ENCODE results near the gene PMAIP1. TPM values are rescaled to one million over a fixed set of nuclear protein-coding genes. Genes with fewer than 3 reads are reported as not detected.

The PMAIP1 gene
- polyA plus RNA-seq, 1 of the 3 experiments (the other 2 are of a cell fraction): 76.9 TPM

DNA sequence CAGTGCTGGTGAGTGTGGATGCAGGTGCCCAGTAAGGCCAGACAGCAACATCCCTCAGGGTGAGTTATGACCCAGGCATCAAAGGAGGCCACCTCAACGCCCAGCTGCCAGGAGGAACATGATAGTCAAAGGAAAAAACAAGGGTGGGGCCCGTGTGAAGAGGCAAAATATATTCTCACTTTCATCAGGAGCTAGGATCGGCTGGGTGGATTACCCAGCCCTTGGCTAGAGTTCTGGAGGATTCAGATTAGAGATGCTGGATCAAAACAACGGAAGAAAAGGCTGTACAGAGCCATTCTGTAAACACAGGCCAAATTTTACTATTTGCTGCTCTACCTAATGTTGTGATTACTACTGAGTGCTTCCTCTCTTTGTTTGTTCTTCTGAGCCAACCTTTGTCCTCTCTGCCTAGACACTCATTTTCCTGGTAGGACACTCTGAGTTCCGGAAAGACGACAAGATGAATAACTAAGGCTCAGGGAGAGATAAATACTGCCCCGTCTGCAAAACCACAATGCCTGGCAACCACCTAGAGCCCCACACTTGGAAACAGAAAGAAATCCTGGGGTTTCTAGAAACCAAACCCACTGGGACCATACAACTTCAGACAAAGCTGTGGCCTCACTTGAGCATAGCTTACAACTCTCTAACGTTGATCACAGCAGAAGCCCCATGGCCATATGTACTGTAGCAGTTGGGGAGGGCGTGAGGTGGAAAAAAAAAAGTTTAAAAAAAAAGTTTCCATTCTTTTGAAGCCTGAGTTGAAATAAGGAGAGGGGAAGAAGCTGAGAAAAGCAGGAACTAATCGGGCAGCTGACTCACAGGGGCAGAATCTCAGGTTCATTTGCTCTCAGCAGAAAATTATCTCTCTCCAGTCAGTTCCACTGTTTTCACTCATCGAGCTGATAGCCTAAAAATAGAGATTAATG, 17.8 kb upstream of the PMAIP1 start:
- H3K36me3 ChIP-seq (replicated peaks in 1 of 2; ENCODE audit: control insufficient read depth in 1 of 2, insufficient read depth in 2 of 2, low read length in 1 of 2): no peaks in the 10 kb centered on the region
- no peaks in the 10 kb centered on the region for H4K20me1 ChIP-seq (ENCODE audit: insufficient read depth)
- H3K4me1 ChIP-seq (ENCODE audit: control insufficient read depth in 1 of 2, insufficient read depth in 2 of 2, low read depth in 1 of 2, low read length in 1 of 2): peaks cover 2 to 24% of the 10 kb centered on the region in 2 experiments; a peak in 3 of 4 replicates
- no peaks in the 10 kb centered on the region for H3K9me2 ChIP-seq
- peaks cover 30% of the 10 kb centered on the region for H3F3A ChIP-seq (replicated peaks; ENCODE audit: insufficient read depth)
- peak overlapping the region; percentile 63; the same call in 1 of the 2 replicates for H3K9ac ChIP-seq
- no peak for DNase-seq
- 30% methylated on average over 11 of the region's 11 CpGs for WGBS (ENCODE audit: low lambda C conversion rate)
- TF ChIP-seq FOSL2 (IDR thresholded peaks at IDR 0.05; ENCODE audit: borderline replicate concordance, low read depth): peak; percentile 38; the same call in 1 of the 2 replicates
- TF ChIP-seq, protein P1, sequence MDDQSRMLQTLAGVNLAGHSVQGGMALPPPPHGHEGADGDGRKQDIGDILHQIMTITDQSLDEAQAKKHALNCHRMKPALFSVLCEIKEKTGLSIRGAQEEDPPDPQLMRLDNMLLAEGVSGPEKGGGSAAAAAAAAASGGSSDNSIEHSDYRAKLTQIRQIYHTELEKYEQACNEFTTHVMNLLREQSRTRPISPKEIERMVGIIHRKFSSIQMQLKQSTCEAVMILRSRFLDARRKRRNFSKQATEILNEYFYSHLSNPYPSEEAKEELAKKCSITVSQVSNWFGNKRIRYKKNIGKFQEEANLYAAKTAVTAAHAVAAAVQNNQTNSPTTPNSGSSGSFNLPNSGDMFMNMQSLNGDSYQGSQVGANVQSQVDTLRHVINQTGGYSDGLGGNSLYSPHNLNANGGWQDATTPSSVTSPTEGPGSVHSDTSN (IDR thresholded peaks at IDR 0.05): peak; percentile 33; the same call in 1 of the 2 replicates
- no peak for TF ChIP-seq RFX5 (IDR thresholded peaks at IDR 0.05; ENCODE audit: low read length)
- peak; percentile 6; the same call in 1 of the 2 replicates for TF ChIP-seq RXRA (IDR thresholded peaks at IDR 0.05; ENCODE audit: borderline replicate concordance, low read depth)
- peak; percentile 53; the same call in 1 of the 2 replicates for TF ChIP-seq JUND (IDR thresholded peaks at IDR 0.05)
- no peak for TF ChIP-seq EZH2phosphoT487 (IDR thresholded peaks at IDR 0.05; ENCODE audit: borderline replicate concordance, low read depth)
- TF ChIP-seq TCF12 (IDR thresholded peaks at IDR 0.05): peak; percentile 28; the same call in 1 of the 2 replicates
- TF ChIP-seq TEAD4 (IDR thresholded peaks at IDR 0.05; ENCODE audit: borderline replicate concordance, insufficient read depth): 0 out of 2 replicates have a peak, but pooled peaks have one; percentile 26
- ChIA-PET POLR2A (interaction anchor here (1.4 kb wide), 1 partner anchor 17 kb away, joined by 7 read pairs; no protein-coding TSS in a partner anchor), CTCF (no interaction called here)
- H3K79me2 ChIP-seq (ENCODE audit: insufficient read depth): no peaks in the 10 kb centered on the region
- H3K27ac ChIP-seq (ENCODE audit: low read depth in 2 of 2, low read length in 1 of 2): peak overlapping the region; percentile 54 to 100
- H3K9me3 ChIP-seq: no peaks in the 10 kb centered on the region
- no peaks in the 10 kb centered on the region for H3K27me3 ChIP-seq (ENCODE audit: insufficient read depth)
- peak overlapping the region; percentile 66 for H2AFZ ChIP-seq (ENCODE audit: low read depth)
- peak overlapping the region; percentile 41 for H3K4me2 ChIP-seq
- no peak overlapping the region for H3K4me3 ChIP-seq (ENCODE audit: low read depth in 2 of 2, low read length in 1 of 2)

DNA sequence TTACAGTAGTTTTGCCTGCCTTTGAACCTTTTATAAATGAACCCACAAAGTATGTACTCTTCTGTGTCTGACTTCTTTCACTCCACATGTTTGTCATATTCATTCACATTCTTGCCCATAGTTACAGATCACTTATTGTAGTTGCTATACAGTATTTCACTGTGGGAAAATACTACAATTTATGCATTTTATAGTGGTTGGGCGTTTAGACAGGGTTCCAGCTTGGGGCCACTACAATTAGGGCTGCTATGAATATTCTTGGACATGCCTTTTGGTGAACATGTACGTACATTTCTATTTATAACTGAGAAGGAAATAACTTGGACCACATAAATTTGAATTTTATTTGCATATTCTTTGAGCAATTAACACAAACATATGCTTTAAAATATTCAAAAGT, 15.4 kb upstream of the PMAIP1 start:
- DNase-seq: no peak
- ChIA-PET POLR2A (no interaction called here), CTCF (no interaction called here)
- Histone ChIP-seq H3K79me2 (ENCODE audit: insufficient read depth) (no peaks in the 10 kb centered on the region), H3K9me2 (no peaks in the 10 kb centered on the region), H3F3A (replicated peaks; ENCODE audit: insufficient read depth) (peaks cover 32% of the 10 kb centered on the region), H3K4me1 (ENCODE audit: control insufficient read depth in 1 of 2, insufficient read depth in 2 of 2, low read depth in 1 of 2, low read length in 1 of 2) (peaks cover 2 to 25% of the 10 kb centered on the region in 2 experiments; a peak in 3 of 4 replicates), H3K27ac (ENCODE audit: low read depth in 2 of 2, low read length in 1 of 2) (peak overlapping the region in 1 of 2 experiments; percentile 100; a peak in 2 of 4 replicates), H3K4me3 (ENCODE audit: low read depth in 2 of 2, low read length in 1 of 2) (no peak overlapping the region), H2AFZ (ENCODE audit: low read depth) (no peak overlapping the region), H3K4me2 (no peak overlapping the region), H3K27me3 (ENCODE audit: insufficient read depth) (no peaks in the 10 kb centered on the region), H3K36me3 (replicated peaks in 1 of 2; ENCODE audit: control insufficient read depth in 1 of 2, insufficient read depth in 2 of 2, low read length in 1 of 2) (no peaks in the 10 kb centered on the region), H4K20me1 (ENCODE audit: insufficient read depth) (no peaks in the 10 kb centered on the region), H3K9me3 (no peaks in the 10 kb centered on the region), H3K9ac (no peak overlapping the region)
- TF ChIP-seq FOXM1 (IDR thresholded peaks at IDR 0.05; ENCODE audit: low read depth): no peak
- no peak for TF ChIP-seq FOSL2 (IDR thresholded peaks at IDR 0.05; ENCODE audit: borderline replicate concordance, low read depth)
- no peak for TF ChIP-seq RFX5 (IDR thresholded peaks at IDR 0.05; ENCODE audit: low read length)
- no peak for TF ChIP-seq GATA2 (CRISPR knock-in tag; IDR thresholded peaks at IDR 0.05)
- no peak for TF ChIP-seq NRF1 (IDR thresholded peaks at IDR 0.05; ENCODE audit: low read depth, low read length)
- TF ChIP-seq MEF2A (IDR thresholded peaks at IDR 0.05; ENCODE audit: borderline replicate concordance, low read depth): no peak
- no peak for TF ChIP-seq GABPA (IDR thresholded peaks at IDR 0.05; ENCODE audit: low read depth)
- TF ChIP-seq, protein P2, sequence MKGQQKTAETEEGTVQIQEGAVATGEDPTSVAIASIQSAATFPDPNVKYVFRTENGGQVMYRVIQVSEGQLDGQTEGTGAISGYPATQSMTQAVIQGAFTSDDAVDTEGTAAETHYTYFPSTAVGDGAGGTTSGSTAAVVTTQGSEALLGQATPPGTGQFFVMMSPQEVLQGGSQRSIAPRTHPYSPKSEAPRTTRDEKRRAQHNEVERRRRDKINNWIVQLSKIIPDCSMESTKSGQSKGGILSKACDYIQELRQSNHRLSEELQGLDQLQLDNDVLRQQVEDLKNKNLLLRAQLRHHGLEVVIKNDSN (IDR thresholded peaks at IDR 0.05; ENCODE audit: borderline replicate concordance, low read depth): no peak
- no peak for TF ChIP-seq CHD2 (IDR thresholded peaks at IDR 0.05; ENCODE audit: low read length, partially characterized antibody)
- TF ChIP-seq RXRA (IDR thresholded peaks at IDR 0.05; ENCODE audit: borderline replicate concordance, low read depth): no peak
- TF ChIP-seq TAF1 (IDR thresholded peaks at IDR 0.05; ENCODE audit: borderline replicate concordance, low read depth, low read length): no peak
- TF ChIP-seq MAX (IDR thresholded peaks at IDR 0.05; ENCODE audit: low read depth): no peak
- TF ChIP-seq SIN3A (IDR thresholded peaks at IDR 0.05; ENCODE audit: borderline replicate concordance, low read depth, low read length): no peak
- TF ChIP-seq REST (IDR thresholded peaks at IDR 0.05; ENCODE audit: low read depth, low read length): no peak
- WGBS (ENCODE audit: low lambda C conversion rate): 79% methylated on average over 2 of the region's 2 CpGs
